ENCODE results near the gene PRRT1. TPM values are rescaled to one million over a fixed set of nuclear protein-coding genes. Genes with fewer than 3 reads are reported as not detected.

PRRT1 gene
- total RNA-seq, 1 donor from 2014 or later, result 2.1 TPM

- Mint-ChIP-seq H3K36me3 (ENCODE audit: low read depth, unreplicated experiment) (peaks cover 27% of the 10 kb centered on the region), H3K27ac (ENCODE audit: unreplicated experiment) (peak overlapping the region; percentile 65)
Observed at GRCh38 chr6:32183030-32183429, 31.3 kb upstream of the PRRT1 start.

GRCh38 chr6:32182555-32182981, 30.8 kb upstream of the PRRT1 start:
- Mint-ChIP-seq H3K4me1 (ENCODE audit: unreplicated experiment) (peaks cover 60% of the 10 kb centered on the region), H3K36me3 (ENCODE audit: low read depth, unreplicated experiment) (peaks cover 25% of the 10 kb centered on the region)

More at GRCh38 chr6:32183030-32183429, 31.3 kb upstream of the PRRT1 start:
- Mint-ChIP-seq H3K9me3 (ENCODE audit: unreplicated experiment) (no peaks in the 10 kb centered on the region), H3K27me3 (ENCODE audit: unreplicated experiment) (peaks cover 13% of the 10 kb centered on the region), H3K4me1 (ENCODE audit: unreplicated experiment) (peaks cover 59% of the 10 kb centered on the region), H3K4me3 (ENCODE audit: unreplicated experiment) (no peak overlapping the region)
- no peak for DNase-seq (ENCODE audit: low spot score)
- TF ChIP-seq CTCF (IDR thresholded peaks at IDR 0.05; ENCODE audit: unreplicated experiment), result no peak

GRCh38 chr6:32181915-32182529, 30.3 kb upstream of the PRRT1 start:
- peaks cover 58% of the 10 kb centered on the region for H3K4me1 Mint-ChIP-seq (ENCODE audit: unreplicated experiment)
- no peak overlapping the region for H3K4me3 Mint-ChIP-seq (ENCODE audit: unreplicated experiment)
- H3K27me3 Mint-ChIP-seq (ENCODE audit: unreplicated experiment), result peaks cover 9% of the 10 kb centered on the region
- H3K36me3 Mint-ChIP-seq (ENCODE audit: low read depth, unreplicated experiment), result peaks cover 21% of the 10 kb centered on the region
- H3K9me3 Mint-ChIP-seq (ENCODE audit: unreplicated experiment), result no peaks in the 10 kb centered on the region
- no peak for DNase-seq (ENCODE audit: low spot score)
- TF ChIP-seq CTCF (IDR thresholded peaks at IDR 0.05; ENCODE audit: unreplicated experiment), result no peak
- H3K27ac Mint-ChIP-seq (ENCODE audit: unreplicated experiment), result no peak overlapping the region

More at GRCh38 chr6:32182555-32182981, 30.8 kb upstream of the PRRT1 start:
- TF ChIP-seq CTCF (IDR thresholded peaks at IDR 0.05; ENCODE audit: unreplicated experiment), result no peak
- H3K27ac Mint-ChIP-seq (ENCODE audit: unreplicated experiment), result no peak overlapping the region
- DNase-seq (ENCODE audit: low spot score), result no peak
- no peak overlapping the region for H3K4me3 Mint-ChIP-seq (ENCODE audit: unreplicated experiment)
- peaks cover 12% of the 10 kb centered on the region for H3K27me3 Mint-ChIP-seq (ENCODE audit: unreplicated experiment)
- no peaks in the 10 kb centered on the region for H3K9me3 Mint-ChIP-seq (ENCODE audit: unreplicated experiment)

- peaks cover 14% of the 10 kb centered on the region for H3K36me3 Mint-ChIP-seq (ENCODE audit: low read depth, unreplicated experiment)
- no peak for TF ChIP-seq CTCF (IDR thresholded peaks at IDR 0.05; ENCODE audit: unreplicated experiment)
- DNase-seq (ENCODE audit: low spot score), result no peak
- H3K4me1 Mint-ChIP-seq (ENCODE audit: unreplicated experiment), result peaks cover 58% of the 10 kb centered on the region
- peak overlapping the region; percentile 25 for H3K4me3 Mint-ChIP-seq (ENCODE audit: unreplicated experiment)
- H3K27me3 Mint-ChIP-seq (ENCODE audit: unreplicated experiment), result peaks cover 9% of the 10 kb centered on the region
- no peaks in the 10 kb centered on the region for H3K9me3 Mint-ChIP-seq (ENCODE audit: unreplicated experiment)
- H3K27ac Mint-ChIP-seq (ENCODE audit: unreplicated experiment), result no peak overlapping the region
Observed at GRCh38 chr6:32181148-32181702, 29.5 kb upstream of the PRRT1 start.

GRCh38 chr6:32179766-32180405, 28.1 kb upstream of the PRRT1 start:
- peak overlapping the region; percentile 98 for H3K4me3 Mint-ChIP-seq (ENCODE audit: unreplicated experiment)
- H3K27ac Mint-ChIP-seq (ENCODE audit: unreplicated experiment), result peak overlapping the region; percentile 95
- peaks cover 56% of the 10 kb centered on the region for H3K4me1 Mint-ChIP-seq (ENCODE audit: unreplicated experiment)
- TF ChIP-seq CTCF (IDR thresholded peaks at IDR 0.05; ENCODE audit: unreplicated experiment), result no peak
- peaks cover 7% of the 10 kb centered on the region for H3K36me3 Mint-ChIP-seq (ENCODE audit: low read depth, unreplicated experiment)
- DNase-seq (ENCODE audit: low spot score), result no peak
- H3K9me3 Mint-ChIP-seq (ENCODE audit: unreplicated experiment), result no peaks in the 10 kb centered on the region
- H3K27me3 Mint-ChIP-seq (ENCODE audit: unreplicated experiment), result peaks cover 9% of the 10 kb centered on the region

Data from endothelial cell (in vitro differentiated cells).